Hematopoietic multipotent progenitor cell treated with erythropoietin and hydrocortisone succinate and interleukin-3 and kit ligand, for 8 days (in vitro differentiated cells): ENCODE measurements around the gene APMAP.

Experiments used
- DNase-seq: peaks from one replicate; pipeline ENCODE4 v3.0.0-alpha.2; 2015

Gene APMAP

DNA sequence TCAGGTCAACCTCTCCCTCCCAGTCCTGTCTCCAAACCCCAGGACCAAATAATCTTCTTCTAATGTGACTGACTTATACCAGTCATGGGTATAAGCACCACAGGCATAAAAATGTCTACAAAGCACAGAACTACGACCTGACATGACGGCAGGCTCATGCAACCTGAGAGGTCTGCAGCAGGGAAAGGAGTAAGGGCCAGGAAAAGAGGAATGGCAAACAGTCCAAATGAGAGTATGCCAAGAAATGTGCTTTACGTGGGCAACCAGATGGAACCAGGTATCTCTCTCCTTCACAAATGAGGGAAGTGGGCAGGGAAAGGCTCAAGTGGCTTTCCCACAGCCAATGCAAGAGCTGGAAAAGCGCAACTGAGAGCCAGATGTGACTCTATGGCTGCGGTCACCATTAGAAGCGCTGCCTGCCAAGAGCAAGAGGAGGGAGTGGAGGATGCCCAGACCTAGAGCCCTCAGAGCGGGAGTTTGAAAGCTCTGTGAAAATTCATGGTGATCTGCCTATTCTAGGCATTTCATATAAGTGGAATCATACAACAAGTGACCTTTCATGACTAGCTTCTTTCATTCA lies 6.0 kb downstream of the APMAP start:
- DNase-seq: no peak

DNA sequence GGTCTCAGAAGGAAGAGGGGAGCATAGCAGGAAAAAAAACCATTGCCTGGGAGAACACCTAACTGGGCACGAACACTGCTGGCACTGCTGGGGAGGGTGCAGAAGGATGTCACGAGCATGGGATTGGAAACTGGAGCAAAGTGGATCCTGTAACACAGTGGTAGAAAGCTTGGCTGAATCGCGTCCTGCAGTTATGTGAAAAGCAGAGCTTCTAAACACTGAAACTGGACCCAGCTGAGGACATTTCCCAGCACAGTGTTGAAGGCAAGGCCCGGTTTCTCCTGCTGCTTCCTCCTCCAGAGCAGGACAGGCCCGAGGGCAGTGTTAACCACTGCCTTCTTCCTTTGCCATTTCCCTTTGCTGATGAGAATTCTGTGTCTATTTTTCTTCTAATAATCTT lies 6.7 kb downstream of the APMAP start:
- no peak for DNase-seq

DNA sequence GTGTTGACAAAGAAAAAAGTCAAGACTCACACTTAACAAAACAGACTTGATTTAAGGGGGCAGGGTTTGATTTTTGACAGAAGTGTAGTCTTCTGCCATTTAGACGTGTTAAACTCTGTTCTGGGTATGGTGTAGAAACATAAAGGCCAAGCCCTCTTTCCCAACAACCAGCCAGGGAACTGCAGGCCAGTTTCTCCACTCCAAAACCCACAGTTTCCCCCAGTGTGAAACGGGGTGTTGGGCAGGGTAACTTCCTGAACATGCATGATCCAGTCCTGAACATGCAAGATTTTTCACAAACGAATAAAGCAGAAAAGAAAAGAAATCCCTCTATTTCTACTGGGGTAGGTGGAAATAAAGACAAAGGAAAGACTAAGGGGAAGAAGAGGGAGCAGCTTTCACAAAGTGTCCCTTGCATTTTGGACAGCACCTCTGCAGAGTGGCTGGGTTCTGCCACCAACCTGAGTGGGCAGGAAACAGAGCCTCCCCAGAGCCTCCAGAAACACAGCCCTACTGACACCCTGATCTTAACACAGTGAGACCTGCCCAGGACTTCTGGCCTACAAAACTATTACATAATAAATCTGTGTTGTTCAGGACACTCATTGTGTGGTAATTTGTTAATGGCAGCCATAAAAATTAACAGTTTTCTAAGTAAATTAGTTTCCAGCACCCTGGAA lies 7.5 kb downstream of the APMAP start:
- no peak for DNase-seq

DNA sequence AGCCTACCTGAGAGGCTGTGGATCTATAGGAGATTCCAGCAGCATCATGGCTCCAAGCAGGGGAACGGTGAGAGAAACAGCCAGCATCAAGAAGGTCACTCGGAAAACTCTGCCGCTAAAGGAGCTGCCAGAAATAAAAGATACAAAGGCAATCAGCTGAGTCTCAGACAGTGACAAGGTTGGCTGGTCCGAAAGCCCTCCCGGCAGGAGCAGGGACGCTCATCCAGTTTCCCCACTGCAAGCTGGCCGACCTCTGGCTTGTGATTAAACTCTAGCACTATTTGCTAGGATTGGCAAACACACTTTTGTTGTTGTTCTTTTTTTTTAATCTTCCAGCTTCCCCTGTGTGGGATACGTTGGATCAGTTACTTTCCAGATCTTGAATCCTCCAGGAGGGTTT lies 8.7 kb downstream of the APMAP start:
- DNase-seq: no peak

DNA sequence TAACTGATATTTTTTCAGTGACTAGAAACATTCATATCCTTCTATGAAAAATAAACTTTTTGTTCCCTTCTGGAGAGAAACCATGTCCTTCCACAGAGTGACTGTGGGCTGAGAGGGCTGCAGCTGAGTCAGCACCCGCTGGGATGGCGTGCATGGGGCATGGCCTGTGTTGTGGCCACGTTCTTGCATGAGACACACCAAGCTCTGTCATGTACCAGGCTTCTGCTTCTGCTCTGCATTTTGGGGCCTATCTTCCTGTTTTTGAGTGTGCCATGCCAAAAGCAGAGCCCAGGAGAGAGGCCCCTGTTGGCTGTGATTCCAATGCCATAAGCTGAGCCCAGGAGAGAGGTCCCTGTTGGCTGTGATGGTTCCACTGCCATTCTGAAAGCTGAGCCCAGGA lies 10.8 kb downstream of the APMAP start:
- DNase-seq: no peak

DNA sequence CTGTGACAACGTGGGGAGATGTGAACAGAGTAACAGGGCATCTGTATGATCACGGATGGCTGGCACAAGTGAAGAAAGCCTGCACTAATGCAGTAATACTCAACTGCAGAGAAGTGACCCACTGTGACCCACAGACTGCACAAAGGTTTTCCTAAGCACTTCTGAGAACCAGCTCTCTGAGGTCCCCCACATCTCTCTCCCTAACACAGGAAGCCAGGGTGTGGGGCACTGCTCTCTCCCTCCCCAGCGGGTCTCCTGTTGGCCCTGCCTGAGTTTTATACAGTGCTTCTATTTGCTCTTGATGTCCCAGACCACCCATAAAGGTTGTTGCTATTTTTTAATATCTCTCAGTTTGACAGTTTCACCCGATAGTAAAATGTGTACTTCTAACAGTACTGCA lies 11.3 kb downstream of the APMAP start:
- DNase-seq: no peak

DNA sequence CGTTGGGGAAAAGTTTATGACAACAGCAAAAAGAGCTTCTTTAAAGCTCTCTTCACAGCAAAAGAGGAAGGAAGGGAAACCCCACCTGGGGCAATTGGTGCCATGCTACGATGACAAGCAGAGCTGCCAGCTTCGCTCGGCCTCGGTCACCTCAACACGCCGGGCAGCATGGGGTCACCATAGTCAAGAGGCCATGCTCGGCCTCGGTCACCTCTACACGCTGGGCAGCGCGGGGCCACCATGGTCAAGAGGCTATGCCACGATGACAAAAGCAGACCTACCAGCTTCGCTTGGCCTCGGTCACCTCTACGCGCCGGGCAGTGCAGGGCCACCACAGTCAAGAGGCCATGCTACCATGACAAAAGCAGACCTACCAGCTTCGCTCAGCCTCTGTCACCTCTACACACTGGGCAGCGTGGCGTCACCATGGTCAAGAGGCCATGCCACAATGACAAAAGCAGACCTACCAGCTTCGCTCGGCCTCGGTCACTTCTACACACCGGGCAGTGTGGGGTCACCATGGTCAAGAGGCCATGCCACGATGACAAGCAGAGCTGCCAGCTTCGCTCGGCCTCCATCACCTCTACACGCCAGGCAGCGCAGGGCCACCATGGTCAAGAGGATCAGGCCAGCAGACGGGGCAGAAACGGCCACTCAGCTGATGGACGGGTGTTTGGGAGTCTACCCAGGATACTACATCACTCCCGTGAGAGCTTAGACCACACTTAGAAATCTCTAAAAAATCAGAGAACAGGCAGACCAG lies 12.1 kb downstream of the APMAP start:
- no peak for DNase-seq

DNA sequence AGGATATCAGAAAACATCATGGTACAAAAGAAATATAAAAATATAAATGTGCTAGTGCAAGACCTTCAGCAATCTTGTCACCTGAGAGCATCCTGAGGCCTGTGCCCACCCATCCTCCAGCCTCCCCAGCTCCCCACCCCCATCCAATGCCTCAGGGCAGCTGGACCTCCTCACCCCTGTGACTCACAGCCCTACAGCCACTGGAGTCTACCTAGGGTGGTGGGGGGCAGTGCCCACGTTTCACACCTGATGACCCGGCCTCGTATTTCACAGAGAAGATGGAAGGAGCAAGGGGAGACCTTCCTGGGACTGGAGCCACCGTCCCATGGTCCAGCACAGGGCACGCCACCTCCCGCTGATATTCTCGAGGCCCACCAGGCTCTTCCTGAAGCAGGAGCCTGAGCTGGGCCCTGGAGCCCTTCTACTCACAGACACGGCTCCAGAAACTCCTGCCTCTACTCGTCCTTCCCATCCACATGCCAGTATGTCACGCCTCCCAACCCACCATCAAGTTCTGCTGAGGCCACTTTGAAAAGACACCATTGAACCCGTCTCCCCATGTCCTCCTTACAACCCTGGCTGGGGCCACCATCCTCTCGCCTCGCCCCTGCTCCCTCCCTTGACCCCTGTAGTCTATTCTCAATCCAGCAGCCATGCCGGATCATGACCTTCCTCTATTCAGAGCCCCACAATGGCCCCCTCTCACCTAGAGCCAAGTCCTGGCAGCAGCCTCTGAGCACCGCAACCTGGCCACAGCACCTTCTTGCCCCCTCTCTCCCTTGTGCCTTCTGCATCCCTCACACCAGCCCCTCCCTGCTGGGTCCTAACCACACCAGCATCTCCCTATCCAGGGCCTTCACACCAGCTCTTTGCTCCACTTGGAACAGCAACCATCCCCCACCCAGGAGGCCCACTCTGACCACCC lies 13.3 kb downstream of the APMAP start:
- no peak for DNase-seq

DNA sequence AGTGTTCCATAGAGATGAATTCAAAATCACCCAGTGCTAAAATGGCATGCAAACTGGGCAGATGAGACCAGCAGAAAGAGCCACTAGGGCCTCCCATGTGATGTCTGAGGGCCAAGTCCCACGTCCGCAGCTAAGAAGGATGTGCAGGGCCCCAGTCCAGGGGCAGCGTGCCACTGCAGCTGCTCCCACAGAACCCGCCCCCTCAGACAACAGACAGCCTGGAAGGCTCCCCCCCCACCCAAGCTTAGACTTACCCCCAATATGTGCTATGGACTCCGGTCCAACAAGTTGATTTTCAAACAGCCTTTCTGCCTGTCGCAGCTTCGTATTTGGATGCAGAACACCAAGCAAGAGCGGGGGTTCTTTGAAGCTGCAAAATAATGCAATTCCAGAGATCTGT lies 14.0 kb downstream of the APMAP start:
- DNase-seq: no peak

DNA sequence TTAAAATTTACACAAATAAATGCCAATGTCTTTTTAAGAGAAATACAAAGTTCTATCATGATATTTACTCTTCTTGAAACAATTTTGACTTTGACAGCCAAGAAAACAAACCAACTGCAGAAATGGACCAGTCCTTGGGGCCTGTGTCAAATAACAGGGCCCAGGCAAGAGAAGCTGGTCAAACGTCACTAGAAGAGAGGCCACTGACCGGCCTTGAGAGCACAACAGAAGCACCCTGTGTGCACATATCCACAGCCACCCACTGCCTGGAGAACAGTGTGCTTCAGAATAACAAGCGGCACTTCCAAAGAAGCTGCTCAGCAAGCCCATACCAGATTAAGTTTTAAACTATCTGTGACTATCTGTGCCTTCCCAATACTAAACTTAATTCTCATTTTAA lies 14.8 kb downstream of the APMAP start:
- DNase-seq: no peak

DNA sequence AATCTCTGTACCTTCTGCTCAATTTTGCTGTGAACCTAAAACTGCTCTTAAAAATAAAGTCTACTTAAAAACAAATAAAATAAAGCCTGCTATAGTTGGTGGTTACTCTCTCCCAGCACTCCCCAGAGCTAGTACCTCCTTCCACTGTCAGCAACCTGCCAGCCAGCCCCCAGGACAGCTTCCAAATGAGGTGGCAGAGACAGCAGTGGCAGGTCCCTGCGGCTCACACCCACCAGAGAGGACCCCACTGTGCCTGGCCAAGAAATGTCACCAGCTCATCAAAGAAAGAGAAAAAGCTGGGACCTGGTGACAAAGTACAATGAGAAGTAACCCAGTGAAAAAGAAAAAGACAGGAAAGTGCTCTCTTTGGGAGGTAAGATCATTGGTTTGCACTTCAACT lies 15.2 kb downstream of the APMAP start:
- DNase-seq: no peak

DNA sequence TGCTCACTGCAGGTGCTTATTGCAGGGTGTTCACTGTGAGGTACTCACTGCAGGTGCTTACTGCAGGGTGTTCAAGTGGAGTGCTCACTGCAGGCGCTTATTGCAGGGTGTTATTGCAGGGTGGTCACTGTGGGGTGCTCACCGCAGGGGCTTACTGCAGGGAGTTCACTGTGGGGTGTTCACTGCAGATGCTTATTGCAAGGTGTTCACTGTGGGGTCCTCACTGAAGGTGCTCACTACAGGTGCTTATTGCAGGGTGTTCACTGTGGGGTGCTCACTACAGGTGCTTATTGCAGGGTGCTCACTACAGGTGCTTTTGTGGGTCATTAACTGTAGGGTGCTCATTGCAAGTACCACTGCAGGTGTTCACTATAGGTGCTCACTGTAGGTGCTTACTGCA lies 20.2 kb downstream of the APMAP start:
- DNase-seq: no peak

DNA sequence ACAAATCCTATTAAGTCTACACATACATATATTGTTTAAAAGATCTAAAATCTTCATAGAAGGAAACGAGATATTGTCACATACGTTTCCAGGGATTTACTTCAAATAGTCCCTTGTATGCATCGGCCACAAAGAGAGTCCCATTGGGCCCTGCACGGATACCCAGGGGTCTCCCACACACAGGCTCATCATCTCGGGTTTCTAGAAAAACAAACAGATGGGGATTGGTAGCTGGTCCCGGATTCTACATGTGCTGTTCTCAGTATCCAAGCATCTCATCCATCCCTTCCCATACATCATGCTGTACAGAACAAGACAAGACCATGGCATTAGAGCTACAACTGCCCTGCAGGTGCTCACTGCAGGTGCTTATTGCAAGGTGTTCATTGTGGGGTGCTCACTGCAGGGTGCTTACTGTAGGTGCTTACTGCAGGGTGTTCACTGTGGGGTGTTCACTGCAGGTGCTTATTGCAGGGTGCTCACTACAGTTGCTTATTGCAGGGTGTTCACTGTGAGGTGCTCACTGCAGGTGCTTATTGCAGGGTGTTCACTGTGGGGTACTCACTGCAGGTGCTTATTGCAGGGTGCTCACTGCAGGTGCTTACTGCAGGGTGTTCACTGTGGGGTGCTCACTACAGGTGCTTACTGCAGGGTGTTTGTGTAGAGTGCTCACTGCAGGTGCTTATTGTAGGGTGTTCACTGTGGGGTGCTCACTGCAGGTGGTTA lies 21.0 kb downstream of the APMAP start:
- DNase-seq: no peak

DNA sequence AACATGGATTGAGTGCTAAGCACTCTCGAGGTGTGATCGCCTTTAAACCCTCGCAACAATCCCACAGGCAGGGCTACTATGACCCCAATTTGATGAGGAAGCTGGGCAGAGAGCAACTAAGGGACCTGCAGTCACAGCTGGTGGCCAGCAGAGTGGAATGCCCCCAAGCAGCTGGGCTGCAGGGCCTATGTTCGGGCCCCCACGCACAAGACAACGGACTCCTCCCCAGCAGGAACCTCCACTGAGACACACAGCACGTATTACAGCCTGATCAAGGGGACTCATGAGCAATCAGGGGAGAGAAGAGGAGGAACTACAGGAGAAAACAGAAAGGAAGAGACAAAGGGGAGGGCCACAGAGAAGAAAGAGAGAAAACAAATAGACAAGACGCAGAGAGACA lies 21.8 kb downstream of the APMAP start:
- no peak for DNase-seq

DNA sequence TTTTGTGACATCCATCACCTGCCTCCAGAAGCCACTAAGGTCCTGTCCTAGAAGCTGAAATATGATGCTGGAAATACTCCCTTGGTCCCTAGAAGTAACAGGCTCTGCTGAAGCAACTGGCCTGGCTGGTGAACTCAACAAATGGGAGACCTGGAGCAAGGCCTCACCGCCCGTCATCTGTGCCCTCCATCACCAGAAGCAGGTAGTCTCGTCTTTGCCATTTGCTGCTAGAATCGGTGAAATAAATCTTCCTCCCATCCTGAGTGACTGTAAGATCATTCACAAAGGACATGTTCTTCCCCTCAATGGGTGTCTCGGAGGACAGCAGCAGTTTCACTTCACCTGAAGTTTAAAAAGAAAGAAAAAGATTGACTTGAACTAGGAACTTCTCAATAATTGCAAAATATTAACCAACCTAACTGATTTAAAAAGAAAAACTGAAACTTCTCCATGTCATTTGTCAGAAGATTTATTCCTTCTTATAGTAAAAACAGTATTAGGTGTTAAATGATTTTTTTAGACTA lies 22.5 kb downstream of the APMAP start:
- DNase-seq: no peak

DNA sequence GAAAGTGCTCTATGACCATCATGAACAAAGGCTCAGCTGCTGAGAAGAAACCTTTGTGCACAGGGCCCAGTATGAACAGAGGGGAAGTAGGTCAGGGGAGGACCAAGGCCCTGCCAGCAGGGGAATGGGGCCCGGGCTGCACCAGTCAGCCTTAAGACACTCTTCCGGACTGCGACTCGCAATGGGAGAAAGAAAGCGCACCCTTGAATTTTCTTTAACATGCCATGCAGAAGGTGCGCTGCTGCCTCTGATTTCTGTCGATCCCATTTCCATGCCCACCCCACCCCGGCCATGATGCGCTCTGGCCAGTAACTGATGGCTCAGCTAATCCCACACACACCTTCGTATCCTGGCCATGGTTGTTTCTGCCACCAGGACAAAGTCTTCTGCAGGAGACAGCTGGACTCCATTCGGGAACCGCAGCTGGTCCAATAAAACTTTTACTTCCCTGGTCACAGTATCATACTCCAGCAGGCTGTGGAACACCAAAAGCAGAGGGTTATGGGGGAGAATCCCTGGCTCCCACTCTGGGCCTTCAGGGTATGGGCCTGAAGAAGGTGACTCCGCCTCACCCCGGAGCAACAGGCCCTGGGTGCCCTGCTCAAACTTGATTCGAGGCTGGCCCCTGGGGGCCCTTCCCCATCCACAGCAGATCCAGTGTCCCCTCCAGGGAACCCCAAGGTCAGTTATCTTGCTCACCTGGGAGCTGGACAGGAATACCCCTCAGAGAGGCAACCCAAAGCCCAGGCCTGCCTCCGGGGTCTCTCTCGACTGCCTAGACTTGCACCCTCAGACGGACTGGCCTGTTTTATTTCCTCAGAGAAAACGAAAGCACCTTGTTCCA lies 23.1 kb downstream of the APMAP start:
- DNase-seq: no peak

DNA sequence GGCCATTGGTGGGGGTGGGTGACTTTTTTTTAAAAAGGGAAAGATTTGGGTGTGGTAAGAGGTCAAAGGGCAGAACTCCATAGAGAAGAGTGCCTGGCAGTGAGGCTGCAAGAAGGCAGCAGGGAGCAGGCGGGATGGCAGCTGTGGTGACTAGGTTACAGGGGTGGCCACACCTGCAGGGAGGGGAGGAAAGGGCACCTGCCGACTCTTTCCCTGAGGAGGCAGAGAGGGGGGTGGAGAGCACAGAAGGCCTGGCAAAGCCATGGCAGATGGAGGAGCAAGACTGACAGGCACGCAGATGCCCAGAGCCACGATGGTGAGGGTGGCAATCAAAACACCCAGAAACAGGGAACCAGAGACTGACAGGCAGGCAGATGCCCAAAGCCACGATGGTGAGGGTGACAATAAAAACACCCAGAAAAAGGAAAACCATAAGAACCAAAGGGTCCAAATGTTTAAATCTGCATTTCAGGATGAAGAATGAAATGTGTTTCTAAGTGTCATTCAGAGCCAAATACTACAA lies 24.2 kb downstream of the APMAP start:
- no peak for DNase-seq

DNA sequence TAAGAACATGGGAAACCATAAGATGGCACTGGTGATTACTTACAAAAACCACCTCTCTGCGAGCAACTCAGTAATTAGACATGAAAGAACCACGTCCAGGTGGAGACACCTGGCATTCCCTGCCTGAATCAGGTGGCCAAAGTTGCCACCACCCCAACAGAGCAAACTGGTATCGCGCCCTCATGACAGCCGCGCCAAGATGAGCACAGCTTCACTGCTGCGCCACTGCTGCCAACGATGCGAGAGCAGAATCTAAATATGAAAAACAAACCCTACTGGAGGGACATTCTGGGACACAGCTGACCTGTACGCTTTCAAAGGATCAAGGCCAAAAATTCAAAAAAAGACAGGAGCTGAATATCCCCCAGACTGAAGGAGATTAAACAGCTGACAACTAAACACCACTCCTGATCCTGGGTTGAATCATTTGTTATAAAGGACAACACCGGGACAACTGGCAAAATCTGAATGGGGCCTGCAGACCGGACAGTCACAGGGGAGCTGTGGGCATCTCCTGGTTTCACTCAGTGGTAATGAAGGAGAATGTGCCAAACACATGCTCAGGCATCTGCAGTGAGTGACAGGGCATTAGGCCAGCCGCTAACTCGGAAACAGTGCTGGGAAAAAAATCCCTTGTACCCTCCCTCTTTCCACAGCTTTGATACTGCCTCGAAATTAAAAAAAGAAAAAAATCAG lies 26.1 kb downstream of the APMAP start:
- no peak for DNase-seq

DNA sequence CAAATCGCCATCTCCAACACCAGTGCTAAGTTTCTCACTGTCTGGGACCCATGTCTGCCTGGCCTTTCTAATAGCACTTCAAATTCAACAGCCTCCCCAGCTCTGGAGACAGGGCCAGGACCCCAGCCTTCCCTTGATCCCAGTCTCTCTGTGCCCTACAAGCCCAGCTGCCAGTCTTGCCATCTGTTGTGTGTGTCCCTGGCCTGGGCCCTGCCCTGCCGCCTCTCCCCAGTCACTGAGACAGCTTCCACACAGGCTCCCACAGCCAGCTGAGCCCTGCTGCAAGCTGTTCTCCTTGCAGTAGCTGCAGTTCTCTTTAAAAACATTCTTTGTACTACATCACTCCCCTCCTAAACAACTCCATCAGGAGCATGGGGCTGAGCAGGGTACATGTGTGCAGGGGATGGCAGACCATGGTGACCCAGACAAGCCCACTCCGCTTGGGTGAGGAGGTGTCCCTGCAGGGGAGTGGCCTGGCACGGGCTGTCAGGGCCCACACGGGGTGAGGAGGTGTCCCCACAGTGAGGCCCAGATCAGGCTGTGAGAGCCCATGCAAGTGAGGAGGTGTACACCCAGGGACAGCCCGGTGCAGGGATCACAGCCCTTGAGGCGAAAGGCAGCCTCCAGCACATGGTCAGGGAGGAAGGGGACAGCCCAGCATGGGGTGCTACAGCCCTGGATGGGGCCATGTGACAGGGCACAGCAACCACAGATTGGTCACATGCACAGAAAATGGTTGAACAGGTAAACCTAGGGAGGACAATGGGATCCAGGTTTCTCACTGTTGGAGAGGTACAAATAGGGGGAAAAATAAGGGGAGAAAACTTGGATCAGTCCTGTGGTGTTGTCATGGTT lies 27.3 kb downstream of the APMAP start:
- no peak for DNase-seq

DNA sequence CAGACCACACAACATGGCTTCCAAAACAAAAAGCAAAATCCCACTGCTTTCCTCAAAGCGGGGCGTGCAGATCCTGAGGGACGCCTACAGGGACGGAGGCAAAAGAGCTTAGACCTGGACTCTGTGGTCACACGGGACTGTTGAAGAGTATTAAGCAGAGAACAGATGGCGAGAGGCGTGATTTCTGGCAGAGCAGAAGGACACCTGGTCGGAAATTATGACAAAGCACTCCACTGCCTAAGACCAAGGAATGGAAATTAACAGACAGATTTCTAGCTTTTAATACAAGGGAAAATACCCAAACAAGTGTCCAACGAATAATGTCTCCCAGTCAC lies 28.1 kb downstream of the APMAP start:
- no peak for DNase-seq
